GM21576 (cell line): ENCODE measurements around the gene DNPH1.

Source experiments
- ATAC-seq: cut with Tn5 transposase; IDR thresholded peaks from one replicate; pipeline ENCODE4 v1.9.1; 2021; ENCODE audit warnings: mild to moderate bottlenecking, moderate library complexity; ENCODE audit not compliant: unreplicated experiment

The DNPH1 gene

DNA sequence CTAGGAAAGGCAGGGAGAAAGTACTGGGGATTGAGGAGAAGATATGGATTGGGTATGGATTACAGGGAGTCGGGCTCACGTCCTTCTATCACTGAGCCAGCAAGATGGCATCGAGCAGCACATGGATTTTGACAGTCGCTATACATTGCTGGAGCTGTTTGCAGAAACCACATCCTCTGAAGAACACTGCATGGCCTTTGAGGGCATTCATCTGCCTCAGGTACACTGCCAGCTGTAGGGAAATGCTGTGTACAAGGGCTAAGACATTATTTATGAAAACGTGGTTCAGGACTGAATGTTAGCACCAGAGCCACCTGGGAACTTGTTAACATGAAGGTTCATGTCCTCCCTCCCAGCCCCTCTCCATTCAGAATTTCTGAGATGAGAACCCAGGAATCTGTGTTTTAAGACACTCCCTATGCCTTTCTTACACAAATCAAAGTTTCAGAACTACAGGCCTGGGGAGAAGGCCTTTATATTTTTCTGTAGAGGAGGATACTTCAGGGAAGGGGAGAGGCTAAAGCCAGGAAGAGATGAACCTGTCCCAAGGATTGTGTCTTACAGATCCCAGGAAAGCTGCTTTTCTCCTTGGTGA lies 43.8 kb downstream of the DNPH1 start:
- ATAC-seq = no peak

DNA sequence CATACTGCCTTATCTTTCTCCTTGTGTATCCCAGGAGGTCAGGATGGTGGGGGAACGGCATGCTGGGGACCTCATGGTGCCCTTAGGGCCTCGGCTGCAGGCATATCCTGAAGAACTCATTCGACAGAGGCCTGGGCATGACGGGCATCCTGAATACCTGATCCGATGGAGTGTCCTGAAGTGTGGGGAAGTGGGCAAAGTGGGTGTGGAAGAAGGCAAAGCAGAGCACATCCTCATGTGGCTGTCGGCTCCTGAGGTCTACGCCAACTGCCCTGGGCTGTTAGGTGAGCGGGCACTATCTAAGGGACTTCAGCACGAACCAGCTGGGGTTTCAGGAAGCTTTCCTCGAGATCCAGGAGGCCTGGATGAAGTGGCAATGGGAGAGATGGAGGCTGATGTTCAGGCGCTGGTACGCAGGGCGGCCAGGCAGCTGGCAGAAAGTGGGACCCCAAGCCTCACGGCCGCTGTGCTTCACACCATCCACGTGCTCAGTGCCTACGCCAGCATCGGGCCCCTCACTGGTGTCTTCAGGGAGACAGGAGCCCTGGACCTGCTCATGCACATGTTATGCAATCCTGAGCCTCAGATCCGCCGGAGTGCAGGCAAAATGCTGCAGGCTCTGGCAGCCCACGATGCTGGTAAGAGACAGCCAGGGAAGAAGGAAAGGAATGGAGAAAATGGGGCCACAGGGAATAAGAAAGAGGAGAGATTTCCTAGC lies 44.9 kb downstream of the DNPH1 start:
- no peak for ATAC-seq

DNA sequence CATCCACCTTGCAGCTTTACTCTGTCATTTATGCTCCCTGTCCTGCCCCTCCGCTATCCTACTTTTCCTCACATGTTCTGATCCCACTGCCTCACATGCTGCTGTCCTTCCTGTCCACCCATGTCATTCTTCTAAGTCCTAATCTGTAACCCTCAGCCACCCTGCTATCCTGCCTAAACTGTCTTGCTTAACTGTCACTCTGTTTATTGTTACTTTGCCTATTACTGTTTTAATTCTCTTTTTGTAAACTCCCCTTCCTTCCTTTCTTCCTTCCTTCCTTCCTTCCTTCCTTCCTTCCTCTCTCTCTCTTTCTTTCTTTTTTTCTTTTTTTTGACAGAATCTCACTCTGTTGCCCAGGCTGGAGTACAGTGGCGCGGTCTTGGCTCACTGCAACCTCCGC lies 45.8 kb downstream of the DNPH1 start:
- ATAC-seq = no peak

DNA sequence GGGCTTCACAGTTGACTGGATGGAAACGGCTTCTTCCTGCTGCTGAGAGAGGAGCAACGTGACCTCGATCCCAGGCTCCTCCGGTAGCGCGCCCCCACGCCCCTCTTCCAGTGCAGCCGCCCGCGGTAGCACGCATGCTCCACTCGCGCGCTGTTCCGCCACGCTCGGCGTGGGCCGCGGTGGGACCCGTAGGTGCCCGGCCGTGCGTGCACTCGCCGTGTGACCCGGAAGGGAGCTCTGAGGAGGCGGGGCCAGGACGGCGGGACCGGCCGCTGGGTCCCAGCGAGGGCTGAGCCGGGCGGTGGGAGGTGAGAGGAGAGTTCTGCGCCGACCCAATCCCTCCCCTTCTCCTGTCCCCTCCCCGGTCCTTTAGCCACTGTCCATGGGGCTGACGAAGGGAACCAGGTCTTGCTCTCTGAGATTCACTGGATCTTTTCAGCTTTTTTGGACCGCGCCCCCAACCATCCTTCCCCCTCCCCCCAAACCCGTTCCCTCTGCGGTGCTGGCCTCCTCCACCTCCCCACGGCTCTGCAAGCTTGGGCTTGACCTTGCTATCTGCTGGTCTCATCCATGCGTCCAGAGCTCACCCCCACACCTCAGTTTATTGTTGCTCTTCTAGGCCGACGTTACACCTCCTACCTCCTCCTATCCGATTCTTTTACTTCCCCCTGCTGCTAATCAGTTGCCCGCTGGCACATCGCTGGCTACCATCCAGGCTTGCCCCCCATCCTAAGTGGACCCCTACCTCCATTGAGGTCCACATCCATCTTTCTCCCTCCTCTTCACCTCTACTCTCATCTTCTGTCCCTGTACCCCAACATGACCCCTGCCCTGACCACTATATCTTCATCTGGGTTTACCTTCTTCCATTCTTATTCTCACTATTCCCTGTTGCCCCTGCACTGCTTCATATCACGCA lies 47.1 kb downstream of the DNPH1 start, which contains the start of gene CUL9:
Gene CUL9 (plus strand): TSS at position 255 of the 919 bp plus-strand sequence. CDS start 2,115 bp downstream, outside the sequence.
- ATAC-seq = peak; percentile 85

DNA sequence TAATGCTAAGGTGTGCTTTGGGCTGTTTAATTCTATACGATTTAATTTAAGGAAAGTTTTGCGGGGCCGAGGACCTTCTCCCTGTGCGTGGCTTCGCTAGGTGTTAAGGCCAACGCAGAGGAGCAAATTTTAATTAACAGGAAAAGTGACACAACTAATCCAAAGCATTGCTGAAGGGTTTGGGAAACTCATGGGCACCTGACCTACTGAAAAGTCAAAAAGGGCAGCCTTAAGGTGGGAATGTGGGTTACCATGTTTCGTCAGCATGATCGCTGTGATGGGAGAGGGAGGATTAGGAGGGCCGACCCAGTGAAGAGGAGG lies 47.7 kb downstream of the DNPH1 start:
- ATAC-seq = no peak

DNA sequence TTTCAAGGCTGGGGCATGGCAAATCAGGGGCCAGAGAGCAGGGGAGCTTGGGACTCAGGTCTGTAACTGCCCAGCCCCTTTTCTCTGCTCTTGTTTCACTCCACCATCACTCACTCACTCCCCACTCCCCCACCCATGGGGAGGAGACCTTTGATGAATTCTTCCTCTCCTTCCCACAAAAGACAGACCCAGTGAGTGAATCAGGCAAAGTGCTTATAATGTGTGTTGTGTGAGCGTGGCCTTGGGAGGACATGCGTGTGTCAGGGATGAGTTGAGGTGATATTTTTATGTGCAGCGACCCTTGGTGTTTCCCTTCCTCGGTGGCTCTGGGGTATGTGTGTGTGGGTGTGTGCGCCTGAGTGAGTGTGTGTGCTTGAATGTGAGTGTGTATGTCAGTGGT lies 48.3 kb downstream of the DNPH1 start:
- ATAC-seq = no peak

DNA sequence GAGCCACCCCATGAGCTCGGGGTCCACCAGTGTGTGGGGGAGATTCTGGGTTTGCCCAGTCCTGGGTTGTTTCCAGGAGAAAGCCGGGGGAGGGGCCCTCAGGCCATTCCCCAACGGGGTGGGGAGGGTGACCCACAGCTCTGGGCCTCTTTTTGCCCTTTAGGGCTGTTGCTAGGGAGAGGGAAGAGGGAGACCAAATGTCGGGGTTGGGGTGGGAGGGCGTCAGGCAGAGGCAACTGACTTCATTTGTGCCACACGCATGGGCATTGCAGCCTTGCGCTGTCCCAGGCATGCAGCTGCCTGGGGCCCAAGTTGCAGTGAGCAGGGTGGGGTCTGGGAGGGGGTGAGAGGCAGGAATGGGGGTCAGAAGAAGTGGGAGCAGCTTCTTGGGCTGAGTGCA lies 49.2 kb downstream of the DNPH1 start:
- no peak for ATAC-seq

DNA sequence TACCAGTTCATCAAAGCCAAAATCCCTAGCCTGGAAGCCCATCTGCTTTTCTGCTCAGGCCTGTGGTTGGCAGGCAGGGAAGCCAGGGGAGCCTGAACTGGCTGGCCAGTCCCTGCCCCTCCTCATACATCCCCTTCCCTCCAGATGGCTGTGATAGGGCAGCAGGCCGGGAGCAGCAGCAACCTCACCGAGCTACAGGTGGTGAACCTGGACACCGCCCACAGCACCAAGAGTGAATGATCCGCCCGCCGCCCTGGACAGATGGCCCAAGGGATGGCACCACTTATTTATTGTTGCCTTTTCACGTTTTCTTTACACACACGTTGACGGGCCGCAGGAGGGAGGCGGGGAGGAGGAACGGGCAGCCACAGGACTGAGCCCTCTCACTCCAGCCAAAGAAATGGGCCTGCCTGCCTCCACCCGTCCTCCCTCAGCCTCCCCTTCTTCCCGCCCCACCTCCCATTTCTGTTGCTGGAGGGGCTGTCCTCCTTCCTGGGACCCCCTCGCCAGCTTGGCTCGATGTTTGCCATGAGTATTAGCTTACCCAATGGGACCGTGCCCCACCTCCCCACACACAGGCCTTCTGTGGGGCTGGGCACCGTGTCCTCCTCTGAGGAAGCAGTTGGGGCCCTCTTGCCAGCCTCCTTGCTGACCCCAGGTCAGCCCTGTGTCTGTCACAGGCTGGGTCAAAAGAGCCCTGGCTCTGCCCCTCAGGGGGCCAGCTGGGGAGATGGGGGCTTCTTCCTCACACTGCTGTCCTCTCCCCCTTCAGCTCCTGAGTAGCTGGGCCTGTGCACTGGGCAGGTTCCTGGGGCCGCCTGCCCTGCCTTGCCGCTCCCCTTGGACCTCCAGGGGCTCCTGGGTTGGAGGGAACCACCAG lies 50.1 kb downstream of the DNPH1 start:
- ATAC-seq = no peak

DNA sequence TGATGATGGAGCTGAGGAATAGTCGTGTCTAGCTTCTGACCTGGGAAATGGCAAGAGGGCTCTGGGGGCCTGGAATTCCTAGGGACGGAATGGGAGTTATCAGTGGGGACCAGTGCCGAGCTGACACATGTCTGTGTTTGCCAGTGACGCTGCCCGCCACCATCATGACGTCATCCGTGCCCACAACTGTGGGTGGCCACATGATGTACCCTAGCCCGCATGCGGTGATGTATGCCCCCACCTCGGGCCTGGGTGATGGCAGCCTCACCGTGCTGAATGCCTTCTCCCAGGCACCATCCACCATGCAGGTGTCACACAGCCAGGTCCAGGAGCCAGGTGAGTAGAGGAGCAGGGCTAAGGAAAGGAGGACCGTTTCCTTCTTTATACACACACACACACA lies 51.1 kb downstream of the DNPH1 start:
- no peak for ATAC-seq

DNA sequence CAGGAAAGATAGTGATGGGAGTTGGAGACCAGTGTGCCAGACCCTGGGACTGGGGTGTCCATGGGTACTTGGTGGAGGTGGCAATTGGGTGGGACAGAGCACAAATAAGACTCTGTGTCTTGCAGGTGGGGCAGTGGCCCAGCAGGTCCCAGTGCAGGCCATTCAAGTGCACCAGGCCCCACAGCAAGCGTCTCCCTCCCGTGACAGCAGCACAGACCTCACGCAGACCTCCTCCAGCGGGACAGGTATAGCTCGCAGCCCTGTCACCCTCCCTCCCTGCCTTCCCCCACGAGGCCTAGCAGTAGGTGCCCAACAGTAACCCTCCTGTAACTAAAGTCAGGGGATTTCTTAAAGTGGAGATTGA lies 52.9 kb downstream of the DNPH1 start:
- no peak for ATAC-seq

DNA sequence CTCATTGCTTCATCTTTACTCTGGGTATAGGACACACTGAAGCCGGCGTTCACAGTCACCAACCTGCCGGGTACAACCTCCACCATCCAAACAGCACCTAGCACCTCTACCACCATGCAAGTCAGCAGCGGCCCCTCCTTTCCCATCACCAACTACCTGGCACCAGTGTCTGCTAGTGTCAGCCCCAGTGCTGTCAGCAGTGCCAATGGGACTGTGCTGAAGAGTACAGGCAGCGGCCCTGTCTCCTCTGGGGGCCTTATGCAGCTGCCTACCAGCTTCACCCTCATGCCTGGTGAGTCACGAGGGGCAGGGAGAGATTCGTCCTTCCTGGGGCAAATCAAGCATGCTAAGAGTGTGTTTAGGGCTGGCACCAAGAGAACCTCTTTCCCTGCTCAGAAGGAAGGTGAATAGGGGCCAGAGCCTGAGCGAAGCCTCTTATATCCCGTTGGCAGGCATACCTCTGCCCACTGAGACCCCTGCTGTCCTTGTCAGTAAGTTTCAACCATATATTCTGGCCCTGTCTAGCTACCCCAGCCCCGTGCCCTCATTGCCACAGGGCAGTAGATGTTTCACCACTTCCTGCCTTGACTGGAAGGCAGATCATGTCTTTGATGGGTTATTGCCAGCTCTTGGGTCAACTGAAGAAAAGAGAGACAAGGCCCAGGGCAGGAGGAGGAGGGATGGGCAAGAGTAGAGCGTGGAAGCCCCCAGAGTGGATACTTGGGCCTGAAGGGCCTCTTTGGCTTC lies 53.4 kb downstream of the DNPH1 start:
- ATAC-seq = no peak
